HepG2 (cell line): ENCODE results near the gene SLAMF6. TPM values are rescaled to one million over a fixed set of nuclear protein-coding genes. Genes with fewer than 3 reads are reported as not detected.

ENCODE experiments used
- ATAC-seq: fragments of 200-7000 bp; cut with Tn5 transposase; 3 replicates; pipeline ENCODE4 v1.9.1; 2020; ENCODE audit warnings: mild to moderate bottlenecking, moderate library complexity
- BruUV-seq: library from RNA; stranded (reverse); fragments of 400-500 nt; replicated peaks from 2 replicates; lab custom pipeline; 2021; lab: Mats Ljungman, UMichigan
- CTCF ChIA-PET: fragments of 300-600 bp; formaldehyde crosslinking; extraction: SDS; loops from one replicate; lab custom pipeline; 2021; ENCODE audit warnings: low total read pairs, inconsistent platforms, low intra/inter-chr PET ratio; lab: Yijun Ruan, JAX
- POLR2A ChIA-PET: fragments of 350-600 bp; sonication (Branson Sonifier 250); formaldehyde crosslinking; loops from one replicate; lab custom pipeline; 2020; ENCODE audit warnings: antibody characterized with exemption, inconsistent platforms; lab: Yijun Ruan, JAX
- DNase-seq: peaks from one replicate; pipeline ENCODE4 v3.0.0-alpha.2; 2015; ENCODE audit warnings: low spot score
- FAIRE-seq: peaks from 3 replicates; lab custom pipeline; 2011; peaks lifted over from hg19 to GRCh38; lab: Jason Lieb, UNC
- H2AFZ ChIP-seq: one replicate; pipeline ENCODE4 v1.6.1; 2011; ENCODE audit warnings: low read length, inconsistent platforms
- H3K27ac ChIP-seq: fragments of 300-600 bp; 3 replicates; pipeline ENCODE4 v1.8.0; 2011; ENCODE audit warnings: mixed run types, mild to moderate bottlenecking, mixed read lengths, low read length, inconsistent platforms; ENCODE audit not compliant: insufficient read depth; ENCODE audit errors: extremely low read length
- H3K27me3 ChIP-seq, 2 experiments: fragments of 200-600 bp in 1 of 2; 2 replicates in 1 of 2; 3 replicates in 1 of 2; pipeline versions ENCODE4 v1.6.0 to v1.8.0; 2011; ENCODE audit warnings: low read length in 2 of 2, mild to moderate bottlenecking in 2 of 2, moderate library complexity in 2 of 2, inconsistent platforms in 1 of 2; ENCODE audit not compliant: insufficient read depth in 2 of 2, control insufficient read depth in 1 of 2
- H3K36me3 ChIP-seq, 2 experiments: fragments of 200-600 bp in 1 of 2; replicated peaks in 1 of 2; 2 replicates in 1 of 2; 3 replicates in 1 of 2; pipeline versions ENCODE4 v1.5.1 to v1.8.0; 2011; ENCODE audit warnings: low read length in 2 of 2, inconsistent platforms in 1 of 2; ENCODE audit not compliant: insufficient read depth in 2 of 2, control insufficient read depth in 1 of 2
- H3K4me1 ChIP-seq: 2 replicates; pipeline ENCODE4 v1.5.1; 2012; ENCODE audit warnings: low read length, inconsistent platforms; ENCODE audit not compliant: insufficient read depth
- H3K4me2 ChIP-seq: 2 replicates; pipeline ENCODE4 v1.6.0; 2011; ENCODE audit warnings: low read depth, low read length, inconsistent platforms
- H3K4me3 ChIP-seq, 3 experiments: fragments of 200-600 bp in 1 of 3; sonication (generic), shearing (Covaris generic) in 1 of 3; replicated peaks in 1 of 3; 2 replicates each; pipeline ENCODE4 v1.5.1; 2011 to 2016; ENCODE audit warnings: low read length in 3 of 3, inconsistent platforms in 2 of 3, low read depth in 2 of 3, mild to moderate bottlenecking in 2 of 3, control low read depth in 1 of 3, mixed read lengths in 1 of 3; ENCODE audit not compliant: insufficient read depth in 1 of 3
- H3K79me2 ChIP-seq: one replicate; pipeline ENCODE4 v1.6.1; 2011; ENCODE audit warnings: low read length, inconsistent platforms; ENCODE audit not compliant: insufficient read depth
- H3K9ac ChIP-seq: 2 replicates; pipeline ENCODE4 v1.6.0; 2011; ENCODE audit warnings: mild to moderate bottlenecking, low read depth, low read length, inconsistent platforms; ENCODE audit not compliant: insufficient read depth
- H3K9me3 ChIP-seq: 2 replicates; pipeline ENCODE4 v1.5.1; 2012; ENCODE audit warnings: mild to moderate bottlenecking, low read length
- H4K20me1 ChIP-seq: 2 replicates; pipeline ENCODE4 v1.6.0; 2011; ENCODE audit warnings: inconsistent platforms, mild to moderate bottlenecking, low read length, moderate library complexity; ENCODE audit not compliant: insufficient read depth
- ELF4 ChIP-seq: sonication (generic); formaldehyde crosslinking; IDR thresholded peaks from 2 replicates; pipeline ENCODE4 v1.5.0; 2020; ENCODE audit warnings: missing genetic modification reagents, mild to moderate bottlenecking, moderate library complexity, borderline replicate concordance
- FOXC1 ChIP-seq: sonication (generic); formaldehyde crosslinking; IDR thresholded peaks from 2 replicates; pipeline ENCODE4 v1.8.0; 2022; ENCODE audit warnings: mild to moderate bottlenecking, missing genetic modification reagents, borderline replicate concordance
- HOXA3 ChIP-seq: sonication (generic); formaldehyde crosslinking; IDR thresholded peaks from 2 replicates; pipeline ENCODE4 v1.5.0; 2020; ENCODE audit warnings: missing genetic modification reagents
- MAFF ChIP-seq: IDR thresholded peaks from 2 replicates; pipeline ENCODE4 v1.6.1; 2011; ENCODE audit warnings: low read depth, low read length, improper control_type of control experiment
- MAFK ChIP-seq, 2 experiments: IDR thresholded peaks in 1 of 2; conservative IDR thresholded peaks in 1 of 2; 2 replicates each; pipeline ENCODE4 v1.6.1; 2011; ENCODE audit warnings: improper control_type of control experiment in 2 of 2, low read length in 2 of 2
- SMAD3 ChIP-seq: sonication (generic); formaldehyde crosslinking; IDR thresholded peaks from 2 replicates; pipeline ENCODE4 v1.4.0; 2020; ENCODE audit warnings: missing genetic modification reagents
- ZBTB42 ChIP-seq: sonication (generic); formaldehyde crosslinking; IDR thresholded peaks from 2 replicates; pipeline ENCODE4 v1.5.0; 2020; ENCODE audit warnings: mild to moderate bottlenecking, missing genetic modification reagents
- ZC3H13 ChIP-seq: sonication (generic); formaldehyde crosslinking; IDR thresholded peaks from 2 replicates; pipeline ENCODE4 v1.8.1; 2023; ENCODE audit warnings: mild to moderate bottlenecking, missing genetic modification reagents, moderate library complexity
- ZNF138 ChIP-seq: sonication (generic); formaldehyde crosslinking; IDR thresholded peaks from 2 replicates; pipeline ENCODE4 v1.5.0; 2020; ENCODE audit warnings: mild to moderate bottlenecking, low read depth, missing genetic modification reagents
- ZNF274 ChIP-seq: sonication (generic); formaldehyde crosslinking; IDR thresholded peaks from 2 replicates; pipeline ENCODE4 v1.5.1; 2020; ENCODE audit warnings: mild to moderate bottlenecking, missing genetic modification reagents
- ZNF33B ChIP-seq: sonication (generic); formaldehyde crosslinking; IDR thresholded peaks from 2 replicates; pipeline ENCODE4 v1.5.1; 2020; ENCODE audit warnings: mild to moderate bottlenecking, missing genetic modification reagents
- ZNF543 ChIP-seq: sonication (generic); formaldehyde crosslinking; IDR thresholded peaks from 2 replicates; pipeline ENCODE4 v1.4.0; 2020; ENCODE audit warnings: mild to moderate bottlenecking, missing genetic modification reagents
- ZNF652 ChIP-seq: IDR thresholded peaks from 2 replicates; pipeline ENCODE4 v1.6.1; 2016; ENCODE audit warnings: low read depth, borderline replicate concordance
- WGBS: methylation state at CpG from one replicate; pipeline ENCODE4 v1.1.6; 2017; ENCODE audit warnings: low lambda C conversion rate; 5-methylcytosine and 5-hydroxymethylcytosine counted together
- in situ Hi-C: cut with HindIII; loops from 2 replicates; pipeline ENCODE4 v1.10.0; 2017; ENCODE audit warnings: low pct_unique_long_range_greater_than_20kb; ENCODE audit not compliant: extremely low pct_ligation_motif_present
- intact Hi-C: fragments of 100-400 bp; cut with micrococcal nuclease; formaldehyde crosslinking; loops from one replicate; pipeline ENCODE4 v1.10.0; 2022; ENCODE audit not compliant: unreplicated experiment
- polyA plus RNA-seq, 8 experiments: library from polyadenylated mRNA; depleted of rRNA in 3 of 8; stranded (reverse) in 7 of 8; unstranded in 1 of 8; fragments of >200 nt; fragmentation: Illumina TruSeq in 4 of 8; extraction: Trizol in 4 of 8; gene quantifications; 2 replicates each; pipeline versions ENCODE4 v1.2.1 to v1.2.3, GENCODE V29; 2011 to 2016; ENCODE audit warnings: low read depth in 4 of 8, missing spikeins in 1 of 8, mixed read lengths in 1 of 8; ENCODE audit not compliant: insufficient read depth in 1 of 8
- total RNA-seq, 5 experiments: library from RNA; depleted of rRNA; stranded (reverse); fragments of >200 nt; fragmentation: Illumina TruSeq; extraction: Trizol; gene quantifications; 2 replicates each; pipeline ENCODE4 v1.2.3, GENCODE V29; 2016; ENCODE audit warnings: low read depth in 1 of 5
- TF ChIP-seq, protein P1 (sequence below): sonication (generic); formaldehyde crosslinking; IDR thresholded peaks from 2 replicates; pipeline ENCODE4 v1.4.0; 2020; ENCODE audit warnings: mild to moderate bottlenecking, missing genetic modification reagents
- TF ChIP-seq, protein P2 (sequence below): sonication (generic); formaldehyde crosslinking; IDR thresholded peaks from 2 replicates; pipeline ENCODE4 v1.8.1; 2023; ENCODE audit warnings: mild to moderate bottlenecking, inconsistent platforms, moderate library complexity, missing genetic modification reagents, borderline replicate concordance

Gene SLAMF6
- total and polyA plus RNA-seq, 2 of the 13 experiments (the other 11 are each of a cell fraction or from before 2014, with no cell fraction given), result not detected

DNA sequence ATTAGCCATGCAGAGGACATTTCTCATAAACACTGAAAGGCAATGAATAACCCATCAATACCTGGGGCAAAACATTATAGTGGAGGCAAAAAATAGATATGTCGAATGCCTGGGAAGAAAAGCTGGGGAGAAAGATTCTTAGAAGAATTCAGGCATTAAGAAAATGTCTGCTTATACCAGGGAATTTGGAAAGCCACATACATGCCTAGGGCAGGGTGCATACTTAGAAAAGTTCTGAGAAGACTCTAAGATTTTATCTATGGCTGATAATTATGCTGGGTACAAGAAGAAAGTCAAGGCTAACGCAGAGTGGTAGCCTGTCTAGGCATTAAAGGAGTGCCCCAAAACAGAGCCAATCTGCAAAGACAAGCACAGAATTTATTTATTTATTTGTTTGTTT, 18.4 kb downstream of the SLAMF6 start (continued):
- TF ChIP-seq SMAD3 (CRISPR knock-in tag), result no peak
- no peak for TF ChIP-seq ELF4
- no peak for TF ChIP-seq ZC3H13 (CRISPR knock-in tag)
- TF ChIP-seq ZNF33B (CRISPR knock-in tag), result no peak
- no peak for TF ChIP-seq ZNF274 (CRISPR knock-in tag)
- no peak for TF ChIP-seq ZNF543 (CRISPR knock-in tag)
- no peak for TF ChIP-seq ZBTB42 (CRISPR knock-in tag)
- TF ChIP-seq, protein P1, sequence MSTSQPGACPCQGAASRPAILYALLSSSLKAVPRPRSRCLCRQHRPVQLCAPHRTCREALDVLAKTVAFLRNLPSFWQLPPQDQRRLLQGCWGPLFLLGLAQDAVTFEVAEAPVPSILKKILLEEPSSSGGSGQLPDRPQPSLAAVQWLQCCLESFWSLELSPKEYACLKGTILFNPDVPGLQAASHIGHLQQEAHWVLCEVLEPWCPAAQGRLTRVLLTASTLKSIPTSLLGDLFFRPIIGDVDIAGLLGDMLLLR (CRISPR knock-in tag), result no peak
- TF ChIP-seq FOXC1 (CRISPR knock-in tag), result no peak
- TF ChIP-seq ZNF138 (CRISPR knock-in tag), result no peak
- no peak for TF ChIP-seq HOXA3

DNA sequence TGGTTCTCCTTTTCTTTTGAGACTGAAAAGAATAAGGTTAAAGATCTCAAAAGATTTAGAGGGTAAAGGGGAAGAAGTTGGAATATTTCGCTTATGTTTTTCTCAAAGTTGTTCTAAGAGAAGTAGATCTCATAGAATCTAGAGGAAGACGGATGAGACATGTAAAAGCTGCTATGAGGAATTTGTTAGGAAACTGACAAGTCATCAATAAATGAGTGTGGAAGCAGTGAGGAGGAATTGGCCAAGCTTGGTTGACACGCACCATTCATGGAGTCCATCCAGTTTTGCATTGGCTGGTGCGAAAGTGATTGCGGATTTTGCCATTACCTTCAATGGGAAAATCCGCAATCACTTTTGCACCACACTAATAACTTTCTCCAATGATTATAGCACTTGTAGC, 20.0 kb downstream of the SLAMF6 start:
- no peaks in the 10 kb centered on the region for H3K4me1 ChIP-seq
- POLR2A ChIA-PET, result no interaction called here
- H3K27me3 ChIP-seq, result no peaks in the 10 kb centered on the region
- no peak for ATAC-seq
- H3K4me2 ChIP-seq, result no peak overlapping the region
- no peak overlapping the region for H3K4me3 ChIP-seq
- no peak overlapping the region for H3K9ac ChIP-seq
- H3K9me3 ChIP-seq, result no peaks in the 10 kb centered on the region; the same call in 1 of the 2 replicates
- CTCF ChIA-PET, result no interaction called here
- TF ChIP-seq MAFK (conservative IDR thresholded peaks at IDR 0.05 in 1 of 2, IDR thresholded peaks at IDR 0.05 in 1 of 2; ENCODE audit: low read length in 2 of 2) (peak; percentile 66; a peak in 3 of 4 replicates), ZNF652 (CRISPR knock-in tag) (no peak), MAFF (peak; percentile 52)
- TF ChIP-seq, protein P2, sequence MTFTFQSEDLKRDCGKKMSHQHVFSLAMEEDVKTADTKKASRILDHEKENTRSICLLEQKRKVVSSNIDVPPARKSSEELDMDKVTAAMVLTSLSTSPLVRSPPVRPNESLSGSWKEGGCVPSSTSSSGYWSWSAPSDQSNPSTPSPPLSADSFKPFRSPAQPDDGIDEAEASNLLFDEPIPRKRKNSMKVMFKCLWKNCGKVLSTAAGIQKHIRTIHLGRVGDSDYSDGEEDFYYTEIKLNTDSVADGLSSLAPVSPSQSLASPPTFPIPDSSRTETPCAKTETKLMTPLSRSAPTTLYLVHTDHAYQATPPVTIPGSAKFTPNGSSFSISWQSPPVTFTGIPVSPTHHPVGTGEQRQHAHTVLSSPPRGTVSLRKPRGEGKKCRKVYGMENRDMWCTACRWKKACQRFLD (CRISPR knock-in tag), result no peak
- in situ Hi-C loops, result no loop called here
- FAIRE-seq, result no peak
- no peaks in the 10 kb centered on the region for H4K20me1 ChIP-seq
- no peak for DNase-seq
- intact Hi-C loops, result no loop called here
- no peak overlapping the region for H3K27ac ChIP-seq
- H2AFZ ChIP-seq, result no peak overlapping the region
- no peaks in the 10 kb centered on the region for H3K36me3 ChIP-seq
- 51% methylated on average over 6 of the region's 6 CpGs for WGBS
- no TSS peak for BruUV-seq
- no peaks in the 10 kb centered on the region for H3K79me2 ChIP-seq
